ENCODE results near the gene SHE.

- TF ChIP-seq EGR1 (IDR thresholded peaks at IDR 0.05), result no peak
- TF ChIP-seq REST (IDR thresholded peaks at IDR 0.05; ENCODE audit: low read depth), result no peak
- TF ChIP-seq TAF1 (IDR thresholded peaks at IDR 0.05; ENCODE audit: low read depth), result no peak
- no peak for TF ChIP-seq CREB1 (IDR thresholded peaks at IDR 0.05; ENCODE audit: low read depth)
- no peak for TF ChIP-seq TEAD4 (IDR thresholded peaks at IDR 0.05)
- TF ChIP-seq YY1 (IDR thresholded peaks at IDR 0.05; ENCODE audit: low read depth), result no peak
Measured at GRCh38 chr1:154454386-154455120, 47.7 kb downstream of the SHE start.

Data from Ishikawa (cell line).